Measurements from ENCODE around the gene IWS1. TPM values are rescaled to one million over a fixed set of nuclear protein-coding genes. Genes with fewer than 3 reads are reported as not detected.
A peak's percentile ranks its signal among the peaks of the same experiment; 100 is the strongest.

Gene IWS1
- total and polyA plus RNA-seq, 9 of the 15 experiments (the other 6 are each of a cell fraction or from before 2014, with no cell fraction given) = 20.8 to 67.2 (median 46.6) TPM

- TF ChIP-seq MYC (IDR thresholded peaks at IDR 0.05; ENCODE audit: low read depth, low read length) = peak; percentile 33; the same call in 1 of the 2 replicates
- no peak for TF ChIP-seq MYC (CRISPR knock-in tag; IDR thresholded peaks at IDR 0.05; ENCODE audit: borderline replicate concordance, low read depth)
- TF ChIP-seq HMGXB4 (CRISPR knock-in tag; IDR thresholded peaks at IDR 0.05) = no peak
- TF ChIP-seq GABPB1 (CRISPR knock-in tag; IDR thresholded peaks at IDR 0.05) = no peak
- TF ChIP-seq HCFC1 (IDR thresholded peaks at IDR 0.05; ENCODE audit: low read depth, low read length) = no peak
- TF ChIP-seq FOXA1 (IDR thresholded peaks at IDR 0.05; ENCODE audit: borderline replicate concordance) = no peak
- 0 out of 2 replicates have a peak, but pooled peaks have one; percentile 17 for TF ChIP-seq CREM (IDR thresholded peaks at IDR 0.05; ENCODE audit: low read depth)
- TF ChIP-seq ZNF121 (CRISPR knock-in tag; conservative IDR thresholded peaks at IDR 0.05) = no peak
- TF ChIP-seq MEIS2 (IDR thresholded peaks at IDR 0.05; ENCODE audit: partially characterized antibody) = peak; percentile 87
- no peak for TF ChIP-seq TGIF2 (CRISPR knock-in tag; IDR thresholded peaks at IDR 0.05)
- no peak for TF ChIP-seq MXI1 (IDR thresholded peaks at IDR 0.05; ENCODE audit: low read depth, low read length)
- 0 out of 2 replicates have a peak, but pooled peaks have one; percentile 42 for TF ChIP-seq LARP7 (IDR thresholded peaks at IDR 0.05)
- TF ChIP-seq ZC3H8 (IDR thresholded peaks at IDR 0.05) = no peak
- TF ChIP-seq ADNP (tag; IDR thresholded peaks at IDR 0.05) = no peak
- no peak for TF ChIP-seq MTA1 (IDR thresholded peaks at IDR 0.05; ENCODE audit: borderline replicate concordance)
- no peak for TF ChIP-seq SAP30 (IDR thresholded peaks at IDR 0.05; ENCODE audit: borderline replicate concordance, insufficient read depth, low read depth, low read length, poor library complexity, severe bottlenecking)
- no peak for TF ChIP-seq PCBP1 (IDR thresholded peaks at IDR 0.05; ENCODE audit: low read depth, low read length, poor library complexity, severe bottlenecking)
- TF ChIP-seq ZEB2 (IDR thresholded peaks at IDR 0.05) = peak; percentile 59; the same call in 1 of the 2 replicates
- no peak for TF ChIP-seq TFAM (CRISPR knock-in tag; conservative IDR thresholded peaks at IDR 0.05)
- TF ChIP-seq CSDE1 (IDR thresholded peaks at IDR 0.05) = no peak
- no peak for TF ChIP-seq TSHZ1 (CRISPR knock-in tag; IDR thresholded peaks at IDR 0.05)
- no peak for TF ChIP-seq EP300 (IDR thresholded peaks at IDR 0.05; ENCODE audit: low read length)
- TF ChIP-seq SRSF9 (IDR thresholded peaks at IDR 0.05; ENCODE audit: borderline replicate concordance, low read depth, low read length) = no peak
These were observed 914 bp upstream of the IWS1 start (continued) for GRCh38 chr2:127527001-127527804.
